ENCODE measurements around the gene CCDC112. TPM values are rescaled to one million over a fixed set of nuclear protein-coding genes. Genes with fewer than 3 reads are reported as not detected.

CCDC112 gene
- polyA plus RNA-seq, 1 donor (not counting 4 experiments of a cell fraction or from before 2014, with no cell fraction given) = 4.0 TPM

DNA sequence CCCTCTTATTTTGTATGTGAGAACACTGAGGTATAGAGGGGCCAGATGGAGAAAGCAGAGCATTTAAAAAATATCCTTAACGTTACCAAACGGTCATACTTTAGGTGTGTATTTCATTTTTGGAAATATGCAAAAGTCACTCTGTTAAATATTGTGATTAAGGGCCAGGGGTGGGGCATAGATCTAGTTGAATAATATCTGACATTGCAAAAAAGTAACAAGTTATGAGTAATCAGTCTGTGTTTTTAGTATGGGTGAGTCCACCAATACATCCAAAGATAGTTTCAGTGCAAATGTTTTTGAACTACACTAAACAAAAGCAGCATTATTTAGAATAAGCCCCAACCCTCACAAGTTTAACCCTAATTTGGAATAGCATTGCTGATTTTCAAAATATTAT is 45.3 kb upstream of the CCDC112 start:
- Histone ChIP-seq H3K79me2 (ENCODE audit: control insufficient read depth, insufficient read depth, low read length) (no peaks in the 10 kb centered on the region), H3K4me2 (ENCODE audit: control insufficient read depth, extremely low read depth, insufficient read depth, low read depth, low read length) (no peak overlapping the region), H2AFZ (ENCODE audit: control insufficient read depth, low read length) (no peak overlapping the region), H3K9me1 (ENCODE audit: control insufficient read depth, extremely low read depth, insufficient read depth, low read length) (no peaks in the 10 kb centered on the region), H3K9ac (ENCODE audit: control insufficient read depth, extremely low read depth, insufficient read depth, low read length) (no peak overlapping the region), H3K9me3 (ENCODE audit: control insufficient read depth, low read depth, low read length) (no peaks in the 10 kb centered on the region), H3K36me3 (ENCODE audit: control insufficient read depth in 2 of 2, extremely low read depth in 1 of 2, insufficient read depth in 2 of 2, low read length in 2 of 2) (no peaks in the 10 kb centered on the region), H4K20me1 (ENCODE audit: control insufficient read depth, extremely low read depth, insufficient read depth, low read length) (no peaks in the 10 kb centered on the region), H3K27ac (ENCODE audit: control insufficient read depth, insufficient read depth, low read length) (no peak overlapping the region), H3K4me1 (ENCODE audit: control insufficient read depth, extremely low read depth, insufficient read depth, low read length) (no peaks in the 10 kb centered on the region), H3K27me3 (ENCODE audit: control insufficient read depth, extremely low read depth, insufficient read depth, low read length) (no peaks in the 10 kb centered on the region), H3K4me3 (ENCODE audit: control insufficient read depth in 2 of 3, extremely low read depth in 1 of 3, insufficient read depth in 2 of 3, low read depth in 1 of 3, low read length in 3 of 3) (no peak overlapping the region)
- dilution Hi-C loops (cut with MboI; ENCODE audit: extremely low pct_ligation_motif_present, low sequenced_read_pairs) = no loop called here
- TF ChIP-seq EZH2 (IDR thresholded peaks at IDR 0.05; ENCODE audit: low read length) (no peak), CTCF (optimal IDR thresholded peaks at IDR 0.05 in 1 of 3, IDR thresholded peaks at IDR 0.05 in 1 of 3, conservative IDR thresholded peaks at IDR 0.05 in 1 of 3; ENCODE audit: extremely low read depth in 1 of 3, insufficient read depth in 2 of 3, low read length in 3 of 3) (no peak)
- FAIRE-seq (no peak), DNase-seq (ENCODE audit: low read depth, low spot score) (no peak)

DNA sequence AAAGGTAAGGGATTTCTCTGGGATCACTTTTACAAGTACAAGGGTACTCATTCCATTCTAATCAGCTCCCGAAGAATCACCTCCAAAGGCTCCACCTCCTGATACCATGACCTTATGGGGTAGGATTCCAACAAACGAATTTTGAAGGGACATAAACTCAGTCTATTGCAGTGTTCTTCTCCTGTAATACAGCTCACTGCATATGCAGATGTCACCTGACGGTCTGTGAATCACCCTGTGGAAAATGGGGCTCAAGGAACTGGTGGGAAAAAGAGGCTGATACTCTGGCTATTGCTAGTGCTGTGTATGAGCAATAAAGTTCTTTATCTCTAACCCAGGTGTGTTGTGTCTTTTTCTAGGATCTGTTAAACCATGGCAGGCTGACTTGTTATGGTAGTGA is 42.4 kb upstream of the CCDC112 start:
- no peaks in the 10 kb centered on the region for H3K27me3 ChIP-seq (ENCODE audit: control insufficient read depth, extremely low read depth, insufficient read depth, low read length)
- DNase-seq (ENCODE audit: low read depth, low spot score) = no peak
- dilution Hi-C loops (cut with MboI; ENCODE audit: extremely low pct_ligation_motif_present, low sequenced_read_pairs) = no loop called here
- no peaks in the 10 kb centered on the region for H3K36me3 ChIP-seq (ENCODE audit: control insufficient read depth in 2 of 2, extremely low read depth in 1 of 2, insufficient read depth in 2 of 2, low read length in 2 of 2)
- FAIRE-seq = no peak
- H3K9me3 ChIP-seq (ENCODE audit: control insufficient read depth, low read depth, low read length) = no peaks in the 10 kb centered on the region
- no peak overlapping the region for H2AFZ ChIP-seq (ENCODE audit: control insufficient read depth, low read length)
- H4K20me1 ChIP-seq (ENCODE audit: control insufficient read depth, extremely low read depth, insufficient read depth, low read length) = no peaks in the 10 kb centered on the region
- H3K4me1 ChIP-seq (ENCODE audit: control insufficient read depth, extremely low read depth, insufficient read depth, low read length) = no peaks in the 10 kb centered on the region
- H3K79me2 ChIP-seq (ENCODE audit: control insufficient read depth, insufficient read depth, low read length) = no peaks in the 10 kb centered on the region
- TF ChIP-seq EZH2 (IDR thresholded peaks at IDR 0.05; ENCODE audit: low read length) (no peak), CTCF (optimal IDR thresholded peaks at IDR 0.05 in 1 of 3, IDR thresholded peaks at IDR 0.05 in 1 of 3, conservative IDR thresholded peaks at IDR 0.05 in 1 of 3; ENCODE audit: extremely low read depth in 1 of 3, insufficient read depth in 2 of 3, low read length in 3 of 3) (no peak)
- no peaks in the 10 kb centered on the region for H3K9me1 ChIP-seq (ENCODE audit: control insufficient read depth, extremely low read depth, insufficient read depth, low read length)
- no peak overlapping the region for H3K4me2 ChIP-seq (ENCODE audit: control insufficient read depth, extremely low read depth, insufficient read depth, low read depth, low read length)
- H3K27ac ChIP-seq (ENCODE audit: control insufficient read depth, insufficient read depth, low read length) = no peak overlapping the region
- no peak overlapping the region for H3K4me3 ChIP-seq (ENCODE audit: control insufficient read depth in 2 of 3, extremely low read depth in 1 of 3, insufficient read depth in 2 of 3, low read depth in 1 of 3, low read length in 3 of 3)
- no peak overlapping the region for H3K9ac ChIP-seq (ENCODE audit: control insufficient read depth, extremely low read depth, insufficient read depth, low read length)

Measured in keratinocyte (primary cell).